H9 (cell line): ENCODE results near the gene ZNF101. TPM values are rescaled to one million over a fixed set of nuclear protein-coding genes. Genes with fewer than 3 reads are reported as not detected.

Source experiments
- DNase-seq: peaks from one replicate; pipeline ENCODE4 v3.0.0-alpha.2; 2017
- H2AFZ ChIP-seq: one replicate; pipeline ENCODE4 v1.6.1; 2013; ENCODE audit warnings: mild to moderate bottlenecking, low read length, control low read depth, moderate library complexity
- H2AK5ac ChIP-seq: 2 replicates; pipeline ENCODE4 v1.6.1; 2013; ENCODE audit warnings: low read length, control low read depth, mixed read lengths; ENCODE audit not compliant: insufficient read length
- H2BK120ac ChIP-seq: one replicate; pipeline ENCODE4 v1.6.1; 2013; ENCODE audit warnings: low read depth, mild to moderate bottlenecking, low read length, control low read depth, inconsistent platforms; ENCODE audit not compliant: poor library complexity, severe bottlenecking
- H2BK12ac ChIP-seq: 2 replicates; pipeline ENCODE4 v1.6.1; 2013; ENCODE audit warnings: low read length, control low read depth, mixed read lengths, low read depth; ENCODE audit not compliant: insufficient read length
- H2BK15ac ChIP-seq: 2 replicates; pipeline ENCODE4 v1.6.1; 2013; ENCODE audit warnings: low read depth, low read length, control low read depth
- H2BK20ac ChIP-seq: one replicate; pipeline ENCODE4 v1.6.1; 2013; ENCODE audit warnings: low read depth, mild to moderate bottlenecking, low read length, control low read depth, inconsistent platforms; ENCODE audit not compliant: poor library complexity, severe bottlenecking
- H2BK5ac ChIP-seq: 2 replicates; pipeline ENCODE4 v1.6.1; 2013; ENCODE audit warnings: low read length, control low read depth, mixed read lengths; ENCODE audit not compliant: insufficient read length
- H3K14ac ChIP-seq: 2 replicates; pipeline ENCODE4 v1.6.1; 2013; ENCODE audit warnings: low read length, control low read depth; ENCODE audit not compliant: insufficient read depth
- H3K18ac ChIP-seq: 2 replicates; pipeline ENCODE4 v1.6.1; 2013; ENCODE audit warnings: low read depth, mild to moderate bottlenecking, mixed read lengths, low read length, control low read depth; ENCODE audit not compliant: insufficient read length
- H3K23ac ChIP-seq: 2 replicates; pipeline ENCODE4 v1.6.1; 2013; ENCODE audit warnings: low read length, control low read depth, mixed read lengths, low read depth; ENCODE audit not compliant: insufficient read length
- H3K23me2 ChIP-seq: 2 replicates; pipeline ENCODE4 v1.6.1; 2013; ENCODE audit warnings: low read depth, mild to moderate bottlenecking, mixed read lengths, low read length, control low read depth; ENCODE audit not compliant: insufficient read length, poor library complexity, severe bottlenecking
- H3K27ac ChIP-seq: 2 replicates; pipeline ENCODE4 v1.5.1; 2013; ENCODE audit warnings: low read length, control low read depth, mixed read lengths, low read depth; ENCODE audit not compliant: insufficient read length
- H3K27me3 ChIP-seq: 2 replicates; pipeline ENCODE4 v1.6.1; 2013; ENCODE audit warnings: low read length, control low read depth, inconsistent platforms; ENCODE audit not compliant: insufficient read depth
- H3K4ac ChIP-seq: 2 replicates; pipeline ENCODE4 v1.6.1; 2013; ENCODE audit warnings: low read depth, mild to moderate bottlenecking, control low read depth, inconsistent platforms, low read length, moderate library complexity
- H3K4me1 ChIP-seq: 2 replicates; pipeline ENCODE4 v1.6.1; 2013; ENCODE audit warnings: low read length, control low read depth, inconsistent platforms; ENCODE audit not compliant: insufficient read depth
- H3K4me2 ChIP-seq: 2 replicates; pipeline ENCODE4 v1.6.1; 2013; ENCODE audit warnings: low read length, control low read depth, mixed read lengths; ENCODE audit not compliant: insufficient read length, insufficient read depth
- H3K56ac ChIP-seq: 2 replicates; pipeline ENCODE4 v1.6.1; 2013; ENCODE audit warnings: low read depth, mild to moderate bottlenecking, mixed read lengths, low read length, control low read depth; ENCODE audit not compliant: insufficient read length
- H3K79me1 ChIP-seq: 2 replicates; pipeline ENCODE4 v1.6.1; 2013; ENCODE audit warnings: low read depth, mild to moderate bottlenecking, moderate library complexity, low read length, control low read depth, inconsistent platforms; ENCODE audit not compliant: insufficient read depth, poor library complexity, severe bottlenecking
- H3K79me2 ChIP-seq: 2 replicates; pipeline ENCODE4 v1.6.1; 2013; ENCODE audit warnings: low read length, control low read depth, inconsistent platforms; ENCODE audit not compliant: insufficient read depth
- H3K9ac ChIP-seq: 2 replicates; pipeline ENCODE4 v1.6.1; 2013; ENCODE audit warnings: low read length, control low read depth, mixed read lengths; ENCODE audit not compliant: insufficient read length; ENCODE audit errors: extremely low read depth
- H3K9me3 ChIP-seq: one replicate; pipeline ENCODE4 v1.6.1; 2013; ENCODE audit warnings: low read depth, low read length, inconsistent platforms; ENCODE audit not compliant: control insufficient read depth
- H3T11ph ChIP-seq: one replicate; pipeline ENCODE4 v1.6.1; 2013; ENCODE audit warnings: mild to moderate bottlenecking, low read length, control low read depth, inconsistent platforms
- H4K20me1 ChIP-seq: one replicate; pipeline ENCODE4 v1.6.1; 2013; ENCODE audit not compliant: control insufficient read depth, insufficient read length, insufficient read depth
- H4K5ac ChIP-seq: 2 replicates; pipeline ENCODE4 v1.6.1; 2013; ENCODE audit warnings: low read depth, mild to moderate bottlenecking, mixed read lengths, low read length, control low read depth; ENCODE audit not compliant: insufficient read length
- H4K8ac ChIP-seq: replicated peaks from 2 replicates; pipeline ENCODE4 v1.6.1; 2013; ENCODE audit warnings: low read length, control low read depth, mixed read lengths, low read depth; ENCODE audit not compliant: insufficient read length
- H4K91ac ChIP-seq: 2 replicates; pipeline ENCODE4 v1.6.1; 2013; ENCODE audit warnings: low read depth, mild to moderate bottlenecking, moderate library complexity, mixed read lengths, low read length, control low read depth; ENCODE audit not compliant: insufficient read length
- H3K27ac Mint-ChIP-seq, 3 experiments: 2 replicates in 2 of 3; 3 replicates in 1 of 3; pipeline ENCODE4 v1.8.0; 2020 to 2021; ENCODE audit warnings: mixed read lengths in 3 of 3, mild to moderate bottlenecking in 1 of 3, moderate library complexity in 1 of 3
- H3K27me3 Mint-ChIP-seq: 2 replicates; pipeline ENCODE4 v1.8.0; 2021; ENCODE audit warnings: low read depth, mild to moderate bottlenecking, moderate library complexity, mixed read lengths
- H3K36me3 Mint-ChIP-seq, 3 experiments: 2 replicates in 2 of 3; 3 replicates in 1 of 3; pipeline ENCODE4 v1.8.0; 2020 to 2021; ENCODE audit warnings: low read depth in 3 of 3, mixed read lengths in 3 of 3; ENCODE audit not compliant: insufficient read depth in 1 of 3
- H3K4me1 Mint-ChIP-seq, 2 experiments: 2 replicates each; pipeline ENCODE4 v1.8.0; 2020; ENCODE audit warnings: mixed read lengths in 2 of 2
- H3K4me3 Mint-ChIP-seq, 2 experiments: 2 replicates in 1 of 2; 3 replicates in 1 of 2; pipeline ENCODE4 v1.8.0; 2020 to 2021; ENCODE audit warnings: mild to moderate bottlenecking in 2 of 2, mixed read lengths in 2 of 2, moderate library complexity in 1 of 2
- H3K9me3 Mint-ChIP-seq, 2 experiments: 2 replicates in 1 of 2; 3 replicates in 1 of 2; pipeline ENCODE4 v1.8.0; 2020; ENCODE audit warnings: mild to moderate bottlenecking in 2 of 2, mixed read lengths in 2 of 2, moderate library complexity in 1 of 2
- WGBS: extraction: QIAGEN DNeasy Blood & Tissue Kit; methylation state at CpG from one replicate; pipeline ENCODE4 v1.1.7; 2013; ENCODE audit warnings: missing lambda C conversion rate, low lambda C conversion rate, mixed read lengths; ENCODE audit not compliant: insufficient read length; ENCODE audit errors: extremely low coverage; 5-methylcytosine and 5-hydroxymethylcytosine counted together
- total RNA-seq: library from RNA; stranded (reverse); gene quantifications from 2 replicates; pipeline ENCODE4 v1.2.1, GENCODE V29; 2021
- TF ChIP-seq, protein P1 (sequence below): fragments of 200-600 bp; sonication (generic); conservative IDR thresholded peaks from 3 replicates; pipeline ENCODE4 v1.8.0; 2021; ENCODE audit warnings: antibody characterized with exemption, mild to moderate bottlenecking

ZNF101 gene
- total RNA-seq, 1 experiment from 2014 or later: 46.9 TPM

DNA sequence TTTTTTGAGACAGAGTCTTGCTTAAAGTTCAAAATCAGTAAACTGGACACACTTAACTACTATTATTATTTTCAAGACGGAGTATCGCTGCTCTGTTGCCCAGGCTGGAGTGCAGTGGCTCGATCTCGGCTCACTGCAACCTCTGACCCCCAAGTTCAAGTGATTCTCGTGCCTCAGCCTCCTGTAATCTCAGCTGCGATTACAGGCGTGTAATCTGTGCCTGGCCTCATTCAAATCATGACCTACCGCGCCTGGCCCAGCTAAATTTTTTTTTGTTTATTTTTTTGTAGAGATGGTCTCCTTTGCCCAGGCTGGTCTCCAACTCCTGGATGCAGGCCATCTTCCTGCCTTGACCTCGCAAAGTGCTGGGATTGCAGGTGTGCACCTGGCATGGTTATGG, 23.0 kb downstream of the ZNF101 start:
- Histone ChIP-seq H3K4ac (no peak overlapping the region), H2AFZ (no peak overlapping the region)
- no CpG with 5 or more reads among the region's 10 CpGs for WGBS

More for the DNA sequence above, 23.0 kb downstream of the ZNF101 start:
- no peak overlapping the region for H2BK20ac ChIP-seq
- no peak overlapping the region for H3K18ac ChIP-seq
- no peak overlapping the region for H4K91ac ChIP-seq
- no peaks in the 10 kb centered on the region for H4K20me1 ChIP-seq
- Mint-ChIP-seq H3K27me3 (no peaks in the 10 kb centered on the region), H3K4me3 (no peak overlapping the region), H3K9me3 (peaks cover 0 to 2% of the 10 kb centered on the region in 2 experiments; a peak in 1 of 5 replicates), H3K4me1 (no peaks in the 10 kb centered on the region), H3K27ac (no peak overlapping the region), H3K36me3 (peaks cover 0 to 5% (median 0%) of the 10 kb centered on the region in 3 experiments; a peak in 2 of 7 replicates)
- H3K79me1 ChIP-seq: no peaks in the 10 kb centered on the region
- no peak overlapping the region for H3T11ph ChIP-seq
- H3K9ac ChIP-seq: no peak overlapping the region
- H2AK5ac ChIP-seq: no peak overlapping the region
- no peaks in the 10 kb centered on the region for H3K79me2 ChIP-seq
- no peak overlapping the region for H3K14ac ChIP-seq
- H2BK5ac ChIP-seq: no peak overlapping the region
- no peak for DNase-seq
- H3K4me2 ChIP-seq: no peak overlapping the region
- no peak overlapping the region for H2BK12ac ChIP-seq
- no peak overlapping the region for H3K23ac ChIP-seq
- no peaks in the 10 kb centered on the region for H3K4me1 ChIP-seq
- no peak overlapping the region for H4K5ac ChIP-seq
- no peak overlapping the region for H2BK15ac ChIP-seq
- H3K27ac ChIP-seq: no peak overlapping the region
- H3K27me3 ChIP-seq: no peaks in the 10 kb centered on the region
- no peak overlapping the region for H3K56ac ChIP-seq
- no peak overlapping the region for H4K8ac ChIP-seq
- no peak overlapping the region for H2BK120ac ChIP-seq
- H3K9me3 ChIP-seq: no peaks in the 10 kb centered on the region
- TF ChIP-seq, protein P1, sequence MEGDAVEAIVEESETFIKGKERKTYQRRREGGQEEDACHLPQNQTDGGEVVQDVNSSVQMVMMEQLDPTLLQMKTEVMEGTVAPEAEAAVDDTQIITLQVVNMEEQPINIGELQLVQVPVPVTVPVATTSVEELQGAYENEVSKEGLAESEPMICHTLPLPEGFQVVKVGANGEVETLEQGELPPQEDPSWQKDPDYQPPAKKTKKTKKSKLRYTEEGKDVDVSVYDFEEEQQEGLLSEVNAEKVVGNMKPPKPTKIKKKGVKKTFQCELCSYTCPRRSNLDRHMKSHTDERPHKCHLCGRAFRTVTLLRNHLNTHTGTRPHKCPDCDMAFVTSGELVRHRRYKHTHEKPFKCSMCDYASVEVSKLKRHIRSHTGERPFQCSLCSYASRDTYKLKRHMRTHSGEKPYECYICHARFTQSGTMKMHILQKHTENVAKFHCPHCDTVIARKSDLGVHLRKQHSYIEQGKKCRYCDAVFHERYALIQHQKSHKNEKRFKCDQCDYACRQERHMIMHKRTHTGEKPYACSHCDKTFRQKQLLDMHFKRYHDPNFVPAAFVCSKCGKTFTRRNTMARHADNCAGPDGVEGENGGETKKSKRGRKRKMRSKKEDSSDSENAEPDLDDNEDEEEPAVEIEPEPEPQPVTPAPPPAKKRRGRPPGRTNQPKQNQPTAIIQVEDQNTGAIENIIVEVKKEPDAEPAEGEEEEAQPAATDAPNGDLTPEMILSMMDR: no peak
- no peaks in the 10 kb centered on the region for H3K23me2 ChIP-seq
